K562 treated with DMSO at 1 percent for 24 hours (cell line): Measurements from ENCODE around the gene CYTIP. TPM values are rescaled to one million over a fixed set of nuclear protein-coding genes. Genes with fewer than 3 reads are reported as not detected.

Source experiments
- total RNA-seq: library from RNA; unstranded; fragments of 300-600 nt; gene quantifications from 2 replicates; pipeline ENCODE4 v1.2.3, GENCODE V29; 2022; ENCODE audit warnings: low read depth; ENCODE audit not compliant: insufficient read depth

CYTIP gene
- 0.56 and 0.79 TPM in 2 replicates for total RNA-seq

DNA sequence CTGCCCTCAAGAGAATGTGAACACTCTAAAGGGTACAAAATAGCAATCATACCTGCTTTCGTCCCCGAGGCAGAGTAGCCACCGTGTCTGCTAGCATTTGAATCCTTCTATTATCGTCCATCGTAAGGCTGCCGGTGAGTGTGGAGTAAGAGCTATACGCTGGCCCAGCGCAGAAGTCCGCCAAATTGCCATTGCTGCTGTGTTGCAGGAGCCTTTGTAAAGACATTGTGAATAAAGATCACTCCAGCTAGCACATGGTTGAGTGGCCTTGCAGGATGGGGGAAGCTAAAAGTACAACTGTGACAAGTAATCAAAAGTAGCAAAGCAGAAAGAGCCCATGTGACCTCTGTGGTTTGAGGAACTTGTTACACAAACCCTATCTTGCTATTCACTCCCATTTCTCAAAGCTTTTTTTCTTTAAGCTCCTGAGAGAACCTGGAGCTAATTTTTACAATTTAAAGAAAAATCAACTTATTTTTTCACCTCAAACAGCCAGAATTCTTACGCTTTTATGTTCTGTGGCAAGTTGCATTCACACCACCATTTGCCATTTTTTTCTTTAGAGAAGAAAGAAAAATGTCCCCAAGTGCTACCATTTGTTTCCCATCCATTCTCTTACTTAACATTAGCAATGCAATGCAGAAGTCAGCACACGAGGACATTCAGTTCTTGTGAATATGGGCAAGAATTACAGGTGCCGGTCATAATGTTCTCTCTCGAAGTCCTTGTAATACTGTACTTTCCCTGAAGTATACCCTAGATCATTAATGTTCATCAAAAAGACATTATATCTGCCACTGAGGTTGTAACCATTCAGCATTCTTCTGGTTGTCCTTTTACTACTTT is at the start of gene CYTIP:
Gene CYTIP, minus strand, starts transcription at position 295 of the 846 bp plus-strand sequence. Its CDS starts 69 bp downstream, at position 226.

Other genes starting within 250 kb of the CYTIP start
- 13.3 and 15.0 TPM in 2 replicates for gene GALNT5, start 186.4 kb downstream of the CYTIP start, total RNA-seq
- 0.27 TPM in 1 of 2 replicates, not detected in the other for gene ERMN, start 118.3 kb downstream of the CYTIP start, total RNA-seq
- 0.57 and 0.65 TPM in 2 replicates for gene ACVR1C, start 184.8 kb upstream of the CYTIP start, total RNA-seq